ENCODE data around the gene P2RX1. TPM values are rescaled to one million over a fixed set of nuclear protein-coding genes. Genes with fewer than 3 reads are reported as not detected.

P2RX1 gene
- total RNA-seq, 1 donor from 2014 or later, result not detected

- Mint-ChIP-seq H3K27ac (ENCODE audit: unreplicated experiment) (no peak overlapping the region), H3K9me3 (ENCODE audit: unreplicated experiment) (no peaks in the 10 kb centered on the region), H3K36me3 (ENCODE audit: unreplicated experiment) (no peaks in the 10 kb centered on the region), H3K4me3 (ENCODE audit: unreplicated experiment) (no peak overlapping the region), H3K27me3 (ENCODE audit: unreplicated experiment) (peaks cover 38% of the 10 kb centered on the region), H3K4me1 (ENCODE audit: unreplicated experiment) (peaks cover 25% of the 10 kb centered on the region)
- TF ChIP-seq CTCF (IDR thresholded peaks at IDR 0.05), result no peak
- DNase-seq (ENCODE audit: extremely low spot score, unreplicated experiment), result no peak
Measured at GRCh38 chr17:3962965-3963236, 46.6 kb upstream of the P2RX1 start.

- DNase-seq (ENCODE audit: extremely low spot score, unreplicated experiment), result no peak
- Mint-ChIP-seq H3K27ac (ENCODE audit: unreplicated experiment) (no peak overlapping the region), H3K9me3 (ENCODE audit: unreplicated experiment) (no peaks in the 10 kb centered on the region), H3K27me3 (ENCODE audit: unreplicated experiment) (peaks cover 35% of the 10 kb centered on the region), H3K4me3 (ENCODE audit: unreplicated experiment) (no peak overlapping the region), H3K4me1 (ENCODE audit: unreplicated experiment) (peaks cover 25% of the 10 kb centered on the region), H3K36me3 (ENCODE audit: unreplicated experiment) (no peaks in the 10 kb centered on the region)
- TF ChIP-seq CTCF (IDR thresholded peaks at IDR 0.05), result no peak
Measured at GRCh38 chr17:3962217-3962964, 46.1 kb upstream of the P2RX1 start.

GRCh38 chr17:3961564-3962047 is 45.3 kb upstream of the P2RX1 start:
- DNase-seq (ENCODE audit: extremely low spot score, unreplicated experiment), result no peak
- Mint-ChIP-seq H3K4me1 (ENCODE audit: unreplicated experiment) (peaks cover 25% of the 10 kb centered on the region), H3K36me3 (ENCODE audit: unreplicated experiment) (no peaks in the 10 kb centered on the region), H3K9me3 (ENCODE audit: unreplicated experiment) (no peaks in the 10 kb centered on the region), H3K4me3 (ENCODE audit: unreplicated experiment) (no peak overlapping the region), H3K27me3 (ENCODE audit: unreplicated experiment) (peaks cover 31% of the 10 kb centered on the region), H3K27ac (ENCODE audit: unreplicated experiment) (no peak overlapping the region)
- TF ChIP-seq CTCF (IDR thresholded peaks at IDR 0.05), result no peak

- TF ChIP-seq CTCF (IDR thresholded peaks at IDR 0.05), result no peak
- Mint-ChIP-seq H3K9me3 (ENCODE audit: unreplicated experiment) (no peaks in the 10 kb centered on the region), H3K27me3 (ENCODE audit: unreplicated experiment) (peaks cover 31% of the 10 kb centered on the region), H3K36me3 (ENCODE audit: unreplicated experiment) (no peaks in the 10 kb centered on the region), H3K4me1 (ENCODE audit: unreplicated experiment) (peaks cover 25% of the 10 kb centered on the region), H3K4me3 (ENCODE audit: unreplicated experiment) (no peak overlapping the region), H3K27ac (ENCODE audit: unreplicated experiment) (no peak overlapping the region)
- no peak for DNase-seq (ENCODE audit: extremely low spot score, unreplicated experiment)
Measured at GRCh38 chr17:3960764-3961163, 44.5 kb upstream of the P2RX1 start.

- no peak for DNase-seq (ENCODE audit: extremely low spot score, unreplicated experiment)
- Mint-ChIP-seq H3K27me3 (ENCODE audit: unreplicated experiment) (peaks cover 26% of the 10 kb centered on the region), H3K4me1 (ENCODE audit: unreplicated experiment) (peaks cover 20% of the 10 kb centered on the region)
Measured at GRCh38 chr17:3959921-3960601, 43.8 kb upstream of the P2RX1 start.

More at GRCh38 chr17:3959921-3960601, 43.8 kb upstream of the P2RX1 start:
- Mint-ChIP-seq H3K4me3 (ENCODE audit: unreplicated experiment) (no peak overlapping the region), H3K27ac (ENCODE audit: unreplicated experiment) (no peak overlapping the region), H3K36me3 (ENCODE audit: unreplicated experiment) (no peaks in the 10 kb centered on the region), H3K9me3 (ENCODE audit: unreplicated experiment) (no peaks in the 10 kb centered on the region)
- TF ChIP-seq CTCF (IDR thresholded peaks at IDR 0.05), result no peak

Measured in osteocyte (in vitro differentiated cells).